ENCODE measurements around the gene TRIM3.
A peak's percentile ranks its signal among the peaks of the same experiment; 100 is the strongest.

Gene TRIM3

DNA sequence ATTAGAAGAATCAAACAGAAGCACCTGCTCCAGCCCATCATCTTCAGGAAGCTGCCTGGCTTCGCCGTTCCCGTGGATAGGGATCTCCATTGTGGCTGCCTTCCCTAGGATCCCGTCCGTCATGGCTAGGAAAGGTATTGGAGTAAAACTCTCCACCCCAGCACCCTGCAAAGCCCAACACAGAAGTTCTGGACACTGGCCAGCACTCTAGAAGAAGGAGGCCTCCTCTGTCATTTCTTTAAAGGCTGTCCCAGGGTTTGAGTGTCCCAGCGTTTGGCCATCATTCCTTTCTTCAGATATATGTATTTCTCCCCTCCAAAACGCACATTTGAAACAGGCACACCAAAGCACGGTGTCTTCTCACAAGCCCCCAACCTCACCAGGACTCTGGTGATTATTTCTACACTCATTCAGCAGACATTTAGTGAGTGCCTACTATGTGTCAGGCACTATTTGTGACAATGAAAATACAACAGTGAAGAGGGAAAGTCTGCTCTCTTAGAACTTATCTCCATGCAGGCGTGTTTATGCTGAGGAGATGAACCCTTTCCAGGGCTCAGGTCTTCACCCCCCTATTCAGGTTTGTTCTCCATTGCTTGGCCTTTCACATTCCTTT is 6.7 kb upstream of the TRIM3 start:
- no peak for DNase-seq (ENCODE audit: low spot score)

DNA sequence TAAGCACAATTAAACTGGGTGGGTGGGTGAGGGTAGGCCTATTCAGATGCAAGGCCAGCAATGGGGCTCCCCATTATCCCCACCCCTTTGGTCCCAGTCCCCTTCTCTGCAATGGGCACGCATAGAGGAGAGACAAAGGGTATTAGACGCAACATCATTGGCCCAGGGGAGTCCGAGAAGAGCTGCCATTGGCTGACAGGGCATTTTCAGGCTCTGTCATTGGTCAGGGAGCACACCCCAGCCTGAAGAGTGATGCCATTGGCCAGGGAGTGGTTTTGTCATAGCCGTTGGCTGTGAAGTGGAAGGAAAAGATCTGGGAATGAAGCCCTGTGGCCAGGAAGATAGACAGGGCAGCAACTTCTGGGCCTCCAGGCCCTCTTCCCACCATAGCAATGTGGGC is 2.8 kb upstream of the TRIM3 start:
- no peak for DNase-seq (ENCODE audit: low spot score)

DNA sequence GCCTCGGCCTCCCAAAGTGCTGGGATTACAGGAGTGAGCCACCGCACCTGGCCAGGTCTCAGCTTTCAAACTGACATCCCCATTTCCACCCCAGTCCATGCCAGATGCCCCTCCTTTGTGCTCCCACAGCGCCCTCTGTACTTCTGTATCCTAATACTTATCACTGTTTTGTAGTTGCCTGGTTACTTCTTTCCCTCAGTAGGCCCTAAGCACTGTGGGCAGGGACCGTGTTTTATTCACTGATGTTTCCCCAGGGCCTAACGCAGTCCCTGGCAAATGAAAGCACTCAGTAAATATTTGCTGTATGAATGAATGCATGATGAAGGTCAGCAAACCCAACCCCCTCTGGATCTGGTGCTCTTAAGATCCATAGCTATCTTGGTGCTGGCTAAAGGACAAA is 2.2 kb upstream of the TRIM3 start:
- DNase-seq (ENCODE audit: low spot score) = no peak

DNA sequence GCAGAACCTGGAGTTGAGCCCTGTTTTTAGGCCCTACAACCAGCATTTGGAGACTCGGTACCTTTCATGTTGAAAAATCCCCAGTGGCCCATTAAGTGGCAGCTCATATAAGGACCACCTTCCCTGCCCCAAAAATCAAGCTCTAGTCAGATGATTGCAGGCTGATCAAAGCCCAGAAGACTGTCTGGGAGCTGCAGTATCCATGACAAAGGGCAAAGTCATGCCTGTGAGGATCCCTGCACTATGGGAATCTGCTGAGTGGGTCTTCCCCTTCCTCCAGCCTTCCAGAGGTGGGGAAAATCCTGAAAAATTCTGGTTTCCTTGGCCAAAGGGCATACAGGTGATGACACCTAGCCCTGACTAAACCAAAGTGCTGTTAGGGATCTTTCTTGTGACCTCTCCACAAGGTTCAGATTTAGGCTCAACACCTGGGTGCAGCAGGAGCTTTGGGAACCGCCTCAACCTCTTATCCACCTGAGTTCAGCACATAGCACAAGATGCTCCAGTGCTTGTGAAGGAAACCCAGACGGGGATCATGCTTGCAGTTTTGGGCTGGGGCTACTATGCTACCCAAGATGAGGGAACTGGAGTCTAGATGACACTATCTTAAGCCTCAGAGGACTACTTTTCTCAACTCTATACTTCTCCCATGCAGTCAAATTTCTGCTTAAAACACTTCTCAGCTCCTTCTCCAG is 1.2 kb upstream of the TRIM3 start:
- DNase-seq (ENCODE audit: low spot score) = no peak

DNA sequence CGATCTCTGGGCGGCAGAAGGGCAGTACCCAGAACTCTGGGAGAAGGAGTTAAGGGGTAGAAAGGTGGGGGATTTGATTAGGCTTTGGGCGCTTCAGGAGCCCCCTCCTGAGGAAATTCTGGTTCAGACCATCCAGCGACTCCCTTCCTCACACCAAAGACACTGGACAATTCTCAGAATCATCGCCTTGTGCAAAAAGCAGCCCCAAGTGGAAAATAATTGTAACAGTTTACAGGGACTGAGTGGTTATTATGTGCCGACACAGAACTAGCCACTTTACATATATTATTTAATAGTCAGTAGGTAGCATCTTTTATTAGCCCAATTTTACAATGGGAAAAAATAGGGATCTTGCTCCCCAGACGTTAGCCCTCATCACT is 662 bp upstream of the TRIM3 start:
- DNase-seq (ENCODE audit: low spot score) = no peak

DNA sequence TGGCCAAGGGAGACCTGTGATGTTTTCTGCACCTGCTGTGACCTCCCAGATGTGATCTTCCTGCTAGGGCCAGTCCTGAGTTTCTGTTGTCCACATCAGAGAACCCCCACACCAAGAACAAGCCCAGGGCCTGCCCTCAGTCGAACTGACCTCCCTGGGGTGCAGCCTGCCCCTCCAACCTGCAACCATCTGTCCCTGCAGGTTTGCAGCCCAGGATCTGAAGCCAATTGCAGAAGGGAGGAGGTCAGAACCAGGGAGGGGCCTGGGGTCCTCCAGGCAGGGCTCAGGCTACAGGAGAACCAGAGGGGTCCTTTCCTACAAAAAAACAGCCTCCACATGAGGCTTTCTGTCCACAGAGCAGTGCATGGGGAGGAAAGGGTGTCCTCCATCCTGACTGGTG is 807 bp downstream of the TRIM3 start:
- DNase-seq (ENCODE audit: low spot score) = no peak

DNA sequence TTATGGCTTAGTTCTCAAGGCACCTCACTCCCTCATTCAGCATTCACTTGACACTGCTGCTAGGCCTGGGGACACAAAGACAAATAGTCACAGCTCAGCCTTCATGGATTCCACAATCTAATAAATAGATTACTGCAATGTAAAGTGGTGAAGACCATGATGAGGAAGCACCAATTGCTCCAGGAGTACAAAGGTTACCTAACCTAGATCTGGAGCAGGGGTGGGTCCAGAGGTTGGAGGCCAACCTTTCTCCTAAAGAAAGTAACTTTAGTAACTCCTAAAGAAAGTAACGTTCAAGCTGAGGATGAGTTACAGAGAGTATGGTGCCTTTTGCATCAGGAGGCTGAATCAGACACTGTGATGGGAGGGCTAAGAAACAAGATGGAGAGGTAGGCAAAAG is 4.1 kb downstream of the TRIM3 start:
- DNase-seq (ENCODE audit: low spot score) = no peak

DNA sequence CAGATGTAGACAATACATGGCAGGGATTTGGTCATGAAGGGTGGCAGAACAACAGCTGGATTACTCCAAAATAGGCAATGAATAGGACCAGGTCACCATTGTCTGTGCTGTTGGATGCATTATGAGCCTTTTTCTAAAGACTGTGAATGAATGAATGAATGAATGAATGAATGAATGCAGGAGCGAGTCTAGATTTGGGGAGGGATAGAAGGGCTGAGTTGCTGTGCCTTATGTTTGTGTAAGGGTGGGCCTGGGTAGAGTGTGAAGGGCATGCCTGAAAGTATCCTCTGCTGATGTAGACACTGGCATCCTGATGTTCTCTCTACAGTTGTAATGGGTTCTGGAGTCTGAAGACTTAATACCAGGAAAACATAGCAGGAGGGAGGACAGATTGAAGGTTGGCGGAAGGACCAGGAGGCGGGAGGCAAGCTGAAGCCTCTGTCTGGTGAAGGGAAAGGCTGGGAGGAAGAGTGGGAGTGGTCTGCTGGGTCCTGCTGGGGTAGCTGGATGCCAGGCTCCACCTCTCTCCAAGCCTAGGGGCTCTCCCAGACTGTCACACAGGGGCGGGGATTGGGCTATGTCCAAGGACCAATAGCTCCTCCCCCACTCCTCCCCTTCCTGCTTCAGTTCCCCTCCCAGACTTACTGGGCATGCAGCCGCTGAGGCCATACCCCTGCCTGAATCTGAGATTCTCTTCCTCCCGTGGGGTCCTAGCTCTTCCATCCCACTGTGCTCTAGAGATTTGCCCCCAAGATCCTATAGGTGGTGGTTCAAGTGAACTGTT is 4.8 kb downstream of the TRIM3 start:
- no peak for DNase-seq (ENCODE audit: low spot score)

DNA sequence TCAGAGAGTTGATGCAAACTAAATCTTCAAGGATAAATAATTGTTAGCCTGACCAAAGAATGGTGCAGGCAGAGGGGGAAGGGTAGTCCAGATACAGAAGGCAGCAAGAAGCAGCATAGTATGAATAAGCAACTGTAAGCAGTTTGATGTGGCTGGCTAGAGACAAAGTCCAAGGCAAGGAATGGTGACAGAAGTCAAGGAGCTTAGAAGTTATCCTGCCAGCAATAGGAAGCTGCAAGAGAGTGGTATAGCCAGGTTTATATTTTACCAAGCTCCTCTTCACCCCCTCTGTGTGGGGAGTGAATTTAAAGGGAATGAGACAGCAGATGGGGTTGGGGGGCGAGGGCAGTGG is 14.7 kb downstream of the TRIM3 start:
- DNase-seq (ENCODE audit: low spot score) = no peak

DNA sequence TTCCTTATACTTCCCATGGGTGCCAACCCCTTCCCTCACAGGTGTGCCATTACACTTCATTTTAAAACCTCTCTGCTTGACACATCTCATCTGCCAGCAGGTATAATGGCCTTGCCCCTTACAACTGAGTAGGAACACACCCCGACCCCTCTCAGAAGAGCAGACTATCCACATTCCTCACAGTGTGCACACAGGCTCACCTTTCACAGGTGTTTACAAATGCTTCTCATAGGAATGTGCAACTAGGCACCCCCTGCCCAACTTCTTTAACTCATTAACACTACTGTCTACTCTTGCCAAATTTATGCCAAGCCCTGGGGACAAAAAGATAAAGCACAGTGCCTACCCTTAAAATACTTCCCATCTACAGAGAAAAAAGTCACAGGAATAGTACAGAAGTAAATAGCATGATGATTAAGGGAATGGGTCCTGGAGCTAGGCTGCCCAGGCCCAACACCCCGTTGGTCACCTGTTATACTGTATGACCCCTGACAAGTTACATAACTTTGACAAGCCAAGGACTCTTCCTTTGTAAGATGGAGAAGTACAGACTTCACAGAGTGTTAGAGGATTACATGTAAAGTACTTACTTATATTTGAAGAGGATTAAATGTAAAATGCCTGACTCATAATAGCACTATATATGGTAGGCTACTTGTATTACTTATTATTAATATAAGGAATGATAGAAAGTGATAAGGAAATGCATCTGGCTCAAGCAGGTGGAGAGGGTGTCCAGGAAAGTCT is 15.2 kb downstream of the TRIM3 start:
- DNase-seq (ENCODE audit: low spot score) = no peak

DNA sequence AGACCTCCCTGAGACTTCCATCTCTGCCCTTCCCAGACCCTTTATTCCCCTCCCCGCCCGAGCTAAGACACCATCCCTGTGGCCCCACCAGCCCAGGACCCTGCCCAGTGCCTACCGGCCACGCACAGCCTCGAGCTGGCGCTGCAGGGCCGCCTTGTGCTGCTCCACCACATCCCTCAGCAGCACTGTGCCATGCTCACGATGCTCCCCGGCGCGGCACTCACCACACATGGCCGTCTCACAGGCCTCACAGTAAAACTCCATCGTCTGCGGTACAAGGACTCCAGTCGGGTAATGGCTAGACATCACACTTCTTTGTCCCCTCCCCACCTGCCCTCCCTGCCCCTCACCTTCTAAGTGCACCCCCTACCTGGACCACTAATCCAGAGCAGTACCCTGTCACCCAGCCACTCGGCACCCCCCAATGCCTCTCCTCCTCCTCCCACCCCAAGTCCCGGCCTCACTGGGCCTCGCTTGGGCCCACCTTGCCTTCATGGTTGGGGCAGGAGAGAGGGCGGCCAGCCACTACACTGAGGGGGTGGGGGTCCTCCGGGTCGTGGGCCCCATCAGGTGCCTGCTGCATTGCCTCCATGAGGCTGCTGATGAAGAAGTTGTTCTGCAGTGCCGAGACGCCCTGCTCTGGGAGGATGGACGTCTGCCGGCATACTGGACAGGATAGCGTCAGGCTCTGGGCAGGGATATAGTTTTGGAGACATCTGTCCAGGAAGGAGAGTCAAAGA is 16.0 kb downstream of the TRIM3 start:
- DNase-seq (ENCODE audit: low spot score) = no peak

DNA sequence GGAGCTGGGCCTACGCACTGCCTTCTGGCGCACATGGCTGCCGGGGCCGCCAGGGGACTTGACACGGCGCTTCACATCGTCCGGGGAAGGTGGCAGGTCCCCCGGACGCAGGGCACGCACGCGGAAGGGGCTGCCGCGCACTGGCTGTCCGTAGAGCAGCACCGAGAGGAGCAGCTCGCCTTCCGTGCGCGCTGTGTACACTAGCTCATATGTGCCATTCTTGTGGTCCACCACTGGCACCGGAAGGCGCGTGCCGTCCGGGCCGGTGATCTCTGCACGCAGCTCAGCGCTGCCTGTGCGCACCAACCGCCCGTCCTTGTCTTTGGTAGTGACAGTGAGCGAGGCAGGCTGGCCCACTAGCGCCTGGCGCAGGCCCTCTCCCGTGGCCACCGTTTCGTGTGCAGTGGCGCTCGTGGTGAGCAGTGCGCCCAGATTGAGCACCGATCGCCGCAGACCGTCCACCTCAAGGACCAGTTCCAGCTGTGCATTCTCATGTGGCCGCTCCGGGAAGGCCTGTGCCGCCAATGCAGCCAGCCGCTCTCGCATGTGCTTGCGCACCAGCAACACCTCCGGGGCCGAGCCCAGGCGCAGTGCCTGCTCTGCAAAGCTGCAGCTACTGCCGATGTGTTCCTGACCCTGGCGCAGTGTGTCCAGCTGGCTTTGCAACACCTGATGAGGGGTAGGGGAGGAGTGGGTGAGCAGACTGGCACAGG is 17.2 kb downstream of the TRIM3 start:
- no peak for DNase-seq (ENCODE audit: low spot score)

DNA sequence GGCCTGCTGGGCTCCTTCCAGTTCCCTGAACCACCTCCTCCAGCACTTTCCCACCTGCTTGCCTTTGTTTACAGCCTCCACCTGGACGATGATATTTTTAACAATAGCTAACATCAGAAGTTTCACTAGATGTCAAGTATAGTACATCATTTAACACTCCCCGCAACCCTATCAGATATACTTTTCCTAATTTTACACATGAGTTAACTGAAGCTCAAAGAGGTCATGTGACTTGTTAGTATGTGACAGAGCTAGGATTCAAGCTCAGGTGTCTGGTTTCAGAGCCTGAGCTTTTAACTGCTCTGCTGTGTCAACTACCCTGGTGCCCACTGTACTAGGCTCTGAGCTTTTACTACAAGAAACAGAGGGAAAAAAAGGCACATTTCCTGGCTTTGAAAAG is 18.7 kb downstream of the TRIM3 start:
- DNase-seq (ENCODE audit: low spot score) = no peak

DNA sequence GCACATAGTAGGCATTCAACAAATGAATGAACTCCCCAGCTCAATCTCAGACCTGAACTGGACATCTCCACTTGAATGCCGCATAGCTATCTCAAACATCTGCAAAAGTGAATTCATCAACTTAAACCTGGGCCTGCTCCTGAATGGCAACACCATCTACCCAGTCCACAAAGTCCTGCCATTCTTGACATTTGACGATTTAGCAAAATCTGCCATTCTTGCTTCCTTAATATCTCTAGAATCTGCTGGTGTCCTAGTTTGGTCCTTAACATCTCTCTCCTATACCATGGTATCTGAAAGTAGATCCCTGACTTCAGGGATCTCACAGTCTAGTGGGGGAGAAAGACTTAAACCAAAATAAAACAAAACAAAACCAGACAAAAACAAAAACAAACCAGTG is 20.6 kb downstream of the TRIM3 start:
- DNase-seq (ENCODE audit: low spot score) = no peak

DNA sequence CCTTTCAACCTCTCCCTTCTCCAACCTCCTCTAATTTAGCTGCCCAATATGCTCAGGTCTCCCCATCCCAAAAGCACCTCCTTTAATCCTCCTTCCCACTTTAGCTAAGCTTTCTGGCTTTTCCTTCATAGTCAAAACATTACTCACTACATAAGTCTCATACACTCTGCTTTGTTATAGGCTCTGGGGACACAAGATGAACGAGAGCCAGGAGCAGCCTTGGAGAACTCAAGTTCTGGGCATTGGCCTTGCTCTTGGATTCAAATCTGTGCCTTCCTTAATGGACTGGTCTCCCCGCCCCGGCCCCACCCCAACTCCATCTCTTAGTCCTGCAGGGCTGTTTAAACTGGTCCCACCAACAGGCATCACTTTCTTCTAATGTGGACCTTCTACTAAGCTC is 21.5 kb downstream of the TRIM3 start:
- DNase-seq (ENCODE audit: low spot score) = no peak

DNA sequence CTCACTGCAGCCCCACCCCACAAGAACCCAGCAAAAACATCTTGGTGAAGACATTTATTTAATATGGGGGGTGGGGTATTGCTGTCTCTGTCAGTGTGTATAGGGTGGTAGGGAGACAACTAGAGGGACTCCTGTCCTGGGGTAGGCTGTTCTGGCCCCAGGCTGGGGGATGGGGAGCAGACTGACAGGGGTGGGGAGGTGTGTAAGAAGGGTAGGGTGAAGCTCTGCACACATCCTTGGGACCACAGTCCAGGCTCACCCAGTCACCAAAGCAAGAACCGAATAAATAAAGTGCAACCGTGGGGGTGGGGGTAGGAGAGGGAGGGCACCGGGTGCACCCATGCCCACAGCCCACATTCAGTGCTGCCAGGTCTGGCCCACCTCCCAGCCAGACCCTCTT is 25.2 kb downstream of the TRIM3 start:
- DNase-seq (ENCODE audit: low spot score) = no peak

DNA sequence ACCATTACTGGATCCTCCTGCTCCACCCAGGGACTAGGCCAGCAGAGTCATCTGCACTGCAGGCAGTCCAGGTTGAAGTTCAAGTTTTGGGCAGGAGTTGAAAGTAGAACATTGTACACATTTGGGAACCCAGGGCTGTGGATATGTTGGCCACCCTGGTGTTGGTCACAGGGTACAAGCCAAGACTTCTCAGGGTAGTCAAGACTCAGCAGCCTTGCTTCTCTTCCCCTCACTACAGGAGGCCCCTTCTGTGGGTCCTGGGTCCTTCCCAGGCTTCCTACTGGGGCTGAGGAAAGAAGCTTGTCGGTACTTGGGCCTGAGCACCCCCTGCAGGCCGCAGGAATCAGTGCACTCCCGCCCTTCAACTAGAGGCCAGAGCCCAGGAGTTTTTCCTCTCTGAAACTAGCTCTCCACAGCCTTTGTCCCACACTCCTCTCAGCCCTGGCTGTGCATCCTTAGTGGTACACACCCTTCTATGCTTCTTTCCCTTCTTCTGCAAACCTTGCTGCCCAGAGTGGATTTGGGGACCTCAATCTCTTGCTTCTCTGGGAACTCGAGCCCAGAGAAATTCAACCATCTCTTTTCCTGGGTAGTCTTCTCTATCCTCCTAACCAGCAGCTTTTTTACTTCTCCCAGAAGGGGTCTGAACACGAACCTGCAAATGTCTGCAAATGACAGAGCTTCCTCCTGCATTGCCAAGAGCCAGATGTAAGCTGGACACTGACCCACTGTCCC is 30.3 kb downstream of the TRIM3 start:
- DNase-seq (ENCODE audit: low spot score) = peak; percentile 50

DNA sequence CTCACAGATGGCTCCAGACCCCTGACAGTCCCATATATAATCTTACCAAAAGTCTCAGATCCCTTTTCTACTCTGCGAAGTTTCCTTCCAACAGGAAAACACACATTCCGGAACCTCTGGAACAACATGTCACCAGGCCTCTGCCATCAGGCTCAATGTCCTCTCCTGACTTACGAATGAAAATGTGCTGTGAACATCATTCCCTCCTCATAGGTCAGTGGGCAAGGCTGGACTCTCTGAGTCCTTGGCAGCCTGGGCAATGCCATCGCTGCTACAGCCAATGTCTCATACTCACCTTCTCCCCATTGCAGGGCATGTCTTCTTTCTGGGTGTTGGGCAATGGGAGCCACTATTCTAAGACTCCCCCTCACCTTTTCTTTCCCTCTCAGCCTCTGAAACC is 31.3 kb downstream of the TRIM3 start:
- no peak for DNase-seq (ENCODE audit: low spot score)

DNA sequence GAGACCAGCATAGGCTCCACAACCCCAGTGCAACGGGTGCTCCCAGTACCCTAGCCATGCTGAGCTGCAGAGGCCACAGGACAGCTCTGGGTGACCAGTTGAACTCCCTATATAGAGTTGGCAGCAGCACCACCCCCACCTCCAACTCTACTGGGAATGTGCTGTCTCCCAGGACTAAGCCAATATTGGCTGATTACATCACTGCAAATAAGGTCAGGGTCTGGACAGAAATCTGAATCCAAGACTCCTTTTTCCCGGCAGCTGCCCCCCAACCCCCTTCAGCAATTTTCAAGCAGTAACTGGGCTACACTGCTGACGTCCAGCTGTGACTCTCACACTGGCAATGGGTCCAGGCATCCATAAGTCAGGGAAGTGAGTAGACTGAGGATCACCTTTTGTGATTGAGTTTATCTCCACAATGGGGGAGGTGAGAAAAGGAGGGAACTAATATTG is 32.8 kb downstream of the TRIM3 start, which contains the start of gene HPX:
Gene HPX (minus strand): TSS at position 82 of the 453 bp plus-strand sequence. CDS start 24 bp downstream, at position 58.
- no peak for DNase-seq (ENCODE audit: low spot score)

DNA sequence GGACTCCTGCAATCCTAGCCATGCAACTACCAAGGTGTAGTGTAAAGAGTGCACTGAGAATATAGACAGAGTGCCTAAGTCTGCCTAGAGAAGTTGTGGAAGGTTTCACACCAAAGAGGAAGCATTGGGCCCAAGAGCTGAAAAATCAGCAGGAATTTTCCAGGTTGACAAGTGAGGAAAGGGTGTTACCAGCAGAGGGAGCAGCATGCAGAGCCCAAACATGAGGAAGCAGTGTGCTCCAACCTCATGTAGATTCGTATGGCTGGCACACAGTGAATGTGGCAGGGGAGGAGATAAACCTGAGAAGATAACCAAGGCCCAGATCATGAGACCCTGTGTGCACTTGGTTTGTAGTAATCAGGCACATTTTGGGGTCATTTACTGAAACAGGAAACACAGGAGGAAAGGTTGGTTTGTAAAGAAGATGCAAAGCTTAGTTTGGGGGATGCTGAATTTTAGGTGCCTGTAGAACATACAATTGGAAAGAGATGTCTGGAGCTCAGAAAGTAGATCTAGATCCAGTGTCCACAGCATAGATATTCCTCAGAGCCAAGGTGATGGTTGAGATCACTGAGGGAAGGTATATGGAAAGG is 34.7 kb downstream of the TRIM3 start:
- peak; percentile 13 for DNase-seq (ENCODE audit: low spot score)

All from LoVo (cell line).